ENCODE measurements around the gene TP53RK. TPM values are rescaled to one million over a fixed set of nuclear protein-coding genes. Genes with fewer than 3 reads are reported as not detected.
A peak's percentile ranks its signal among the peaks of the same experiment; 100 is the strongest.

Gene TP53RK
- total and polyA plus RNA-seq, 2 of the 13 experiments (the other 11 are each of a cell fraction or from before 2014, with no cell fraction given): 12.9 to 25.5 TPM

GRCh38 chr20:46708172-46708860 lies 19.1 kb upstream of the TP53RK start (continued):
- TF ChIP-seq MTERF4 (CRISPR knock-in tag; IDR thresholded peaks at IDR 0.05) (no peak), STAG1 (CRISPR knock-in tag; IDR thresholded peaks at IDR 0.05) (peak; percentile 32), DMAP1 (CRISPR knock-in tag; IDR thresholded peaks at IDR 0.05) (peak; percentile 76), BCL6 (CRISPR knock-in tag; IDR thresholded peaks at IDR 0.05) (peak; percentile 71), SKIL (CRISPR knock-in tag; IDR thresholded peaks at IDR 0.05; ENCODE audit: borderline replicate concordance) (no peak), HINFP (CRISPR knock-in tag; IDR thresholded peaks at IDR 0.05; ENCODE audit: low read depth) (peak; percentile 71; the same call in 1 of the 2 replicates), ZNF550 (CRISPR knock-in tag; IDR thresholded peaks at IDR 0.05; ENCODE audit: borderline replicate concordance) (no peak), MXD3 (CRISPR knock-in tag; IDR thresholded peaks at IDR 0.05) (peak; percentile 72; the same call in 1 of the 2 replicates), CREB1 (IDR thresholded peaks at IDR 0.05) (no peak), CREB1 (CRISPR knock-in tag; IDR thresholded peaks at IDR 0.05) (peak; percentile 68), ZNF850 (CRISPR knock-in tag; conservative IDR thresholded peaks at IDR 0.05) (peak; percentile 85; the same call in 1 of the 2 replicates), SAFB2 (CRISPR knock-in tag; IDR thresholded peaks at IDR 0.05; ENCODE audit: borderline replicate concordance, low read depth) (no peak; the same call in 1 of the 2 replicates), ZFY (CRISPR knock-in tag; IDR thresholded peaks at IDR 0.05) (peak; percentile 55; the same call in 1 of the 2 replicates), ZNF564 (CRISPR knock-in tag; IDR thresholded peaks at IDR 0.05) (peak; percentile 29; the same call in 1 of the 2 replicates), KAT7 (CRISPR knock-in tag; IDR thresholded peaks at IDR 0.05; ENCODE audit: borderline replicate concordance) (peak; percentile 91), ZSCAN20 (CRISPR knock-in tag; IDR thresholded peaks at IDR 0.05; ENCODE audit: borderline replicate concordance) (no peak), TARDBP (CRISPR knock-in tag; IDR thresholded peaks at IDR 0.05) (0 out of 2 replicates have a peak, but pooled peaks have one; percentile 70), U2AF2 (IDR thresholded peaks at IDR 0.05; ENCODE audit: low read depth, low read length) (no peak), ZNF782 (CRISPR knock-in tag; IDR thresholded peaks at IDR 0.05; ENCODE audit: borderline replicate concordance) (peak; percentile 32; the same call in 1 of the 2 replicates)

Data from HepG2 (cell line).